Stimulated activated CD8-positive, alpha-beta memory T cell treated with anti-CD3 and anti-CD28 coated beads, Interleukin-4, amount 100 ng/mL, for 48 hours (primary cell): ENCODE data around the gene SLC38A1.

Source experiments
- DNase-seq: peaks from one replicate; pipeline ENCODE4 v3.0.0-alpha.2; 2020

SLC38A1 gene

GRCh38 chr12:46230306-46230705, 38.5 kb downstream of the SLC38A1 start:
- DNase-seq, result no peak

GRCh38 chr12:46227616-46228015, 41.2 kb downstream of the SLC38A1 start:
- no peak for DNase-seq

- no peak for DNase-seq
These were observed 44.5 kb downstream of the SLC38A1 start for GRCh38 chr12:46224386-46224785.

GRCh38 chr12:46223047-46223446, 45.8 kb downstream of the SLC38A1 start:
- no peak for DNase-seq

GRCh38 chr12:46222636-46223035, 46.2 kb downstream of the SLC38A1 start:
- no peak for DNase-seq

GRCh38 chr12:46221255-46222128, 47.4 kb downstream of the SLC38A1 start:
- DNase-seq, result no peak

- DNase-seq, result peak; percentile 77
These were observed 48.8 kb downstream of the SLC38A1 start for GRCh38 chr12:46219877-46220655.

GRCh38 chr12:46219132-46219876, 49.5 kb downstream of the SLC38A1 start:
- no peak for DNase-seq

- DNase-seq, result no peak
These were observed 50.3 kb downstream of the SLC38A1 start for GRCh38 chr12:46218322-46219095.

- DNase-seq, result peak; percentile 68
These were observed 51.1 kb downstream of the SLC38A1 start for GRCh38 chr12:46217541-46218321.

GRCh38 chr12:46214668-46215436, 54.0 kb downstream of the SLC38A1 start:
- DNase-seq, result peak; percentile 84

GRCh38 chr12:46212108-46212982, 56.5 kb downstream of the SLC38A1 start:
- DNase-seq, result no peak

GRCh38 chr12:46210873-46211439, 57.9 kb downstream of the SLC38A1 start:
- no peak for DNase-seq

GRCh38 chr12:46209914-46210872, 58.6 kb downstream of the SLC38A1 start:
- peak; percentile 73 for DNase-seq

GRCh38 chr12:46209170-46209569, 59.7 kb downstream of the SLC38A1 start:
- DNase-seq, result no peak

- no peak for DNase-seq
These were observed 60.5 kb downstream of the SLC38A1 start for GRCh38 chr12:46208370-46208769.

- no peak for DNase-seq
These were observed 61.2 kb downstream of the SLC38A1 start for GRCh38 chr12:46207644-46208043.

- no peak for DNase-seq
These were observed 62.4 kb downstream of the SLC38A1 start for GRCh38 chr12:46206471-46206870.
